ENCODE results near the gene CELA2A.
"Not testable (repeated sequence)": the region's sequence is repeated elsewhere in the genome, so short reads cannot be mapped to it uniquely, and the experiment has no call there.

The CELA2A gene

DNA sequence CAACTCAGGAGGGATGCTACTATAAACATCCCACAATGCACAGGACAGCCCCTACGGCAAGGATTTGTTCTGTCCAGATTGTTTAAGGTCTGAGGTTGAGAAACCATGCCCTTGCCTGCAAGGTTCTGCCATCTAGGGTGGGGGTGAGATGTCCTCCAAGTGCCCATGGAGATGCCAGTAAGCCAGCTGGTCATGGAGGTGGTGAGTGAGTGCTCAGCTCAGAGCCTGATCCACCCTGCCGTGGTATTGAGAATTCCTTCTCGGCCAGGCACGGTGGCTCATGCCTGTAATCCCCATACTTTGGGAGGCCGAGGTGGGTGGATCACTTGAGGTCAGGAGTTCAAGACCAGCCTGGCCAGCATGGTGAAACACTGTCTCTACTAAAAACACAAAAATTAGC is 31.6 kb upstream of the CELA2A start:
- DNase-seq (ENCODE audit: low spot score), result no peak
- FAIRE-seq, result no peak

DNA sequence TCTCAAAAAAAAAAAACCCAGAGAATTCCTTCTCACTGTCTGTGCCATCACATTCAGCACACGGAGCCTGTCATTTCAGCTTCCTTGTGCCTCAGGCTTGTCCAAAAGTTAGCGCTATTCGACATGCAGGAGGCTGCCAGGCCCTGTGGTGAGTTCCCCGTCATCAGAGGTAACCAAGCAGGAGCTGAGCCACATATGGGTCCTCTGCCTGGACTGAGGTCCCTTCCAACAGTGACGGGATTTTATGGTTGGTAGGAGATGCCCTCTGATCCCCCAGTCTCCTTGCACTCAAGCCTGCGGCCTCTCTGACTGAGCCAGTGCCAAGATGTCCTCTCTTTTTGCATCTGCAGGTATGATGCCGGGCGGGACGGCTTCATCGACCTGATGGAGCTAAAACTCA is 31.0 kb upstream of the CELA2A start:
- FAIRE-seq, result no peak

DNA sequence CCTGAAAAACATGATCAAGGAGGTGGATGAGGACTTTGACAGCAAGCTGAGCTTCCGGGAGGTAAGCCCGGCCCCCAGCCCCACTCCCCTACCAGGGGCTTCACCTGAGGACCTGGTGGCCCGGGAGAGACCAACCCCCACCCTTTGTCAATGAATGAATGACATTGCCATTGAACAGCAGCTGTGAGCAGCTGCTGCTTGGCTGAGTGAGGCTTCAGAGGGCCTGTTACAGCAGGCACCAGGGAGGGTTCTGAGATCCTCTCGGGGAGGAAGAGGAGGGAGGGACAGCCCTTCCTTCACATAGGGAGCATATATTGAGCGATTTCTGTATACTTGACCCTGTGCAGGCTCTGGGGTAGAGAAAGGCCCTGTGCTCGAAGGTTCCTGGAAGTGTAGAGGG is 30.6 kb upstream of the CELA2A start:
- FAIRE-seq (no peak), DNase-seq (ENCODE audit: low spot score) (no peak)

More for the DNA sequence above, 31.0 kb upstream of the CELA2A start:
- DNase-seq (ENCODE audit: low spot score), result no peak

DNA sequence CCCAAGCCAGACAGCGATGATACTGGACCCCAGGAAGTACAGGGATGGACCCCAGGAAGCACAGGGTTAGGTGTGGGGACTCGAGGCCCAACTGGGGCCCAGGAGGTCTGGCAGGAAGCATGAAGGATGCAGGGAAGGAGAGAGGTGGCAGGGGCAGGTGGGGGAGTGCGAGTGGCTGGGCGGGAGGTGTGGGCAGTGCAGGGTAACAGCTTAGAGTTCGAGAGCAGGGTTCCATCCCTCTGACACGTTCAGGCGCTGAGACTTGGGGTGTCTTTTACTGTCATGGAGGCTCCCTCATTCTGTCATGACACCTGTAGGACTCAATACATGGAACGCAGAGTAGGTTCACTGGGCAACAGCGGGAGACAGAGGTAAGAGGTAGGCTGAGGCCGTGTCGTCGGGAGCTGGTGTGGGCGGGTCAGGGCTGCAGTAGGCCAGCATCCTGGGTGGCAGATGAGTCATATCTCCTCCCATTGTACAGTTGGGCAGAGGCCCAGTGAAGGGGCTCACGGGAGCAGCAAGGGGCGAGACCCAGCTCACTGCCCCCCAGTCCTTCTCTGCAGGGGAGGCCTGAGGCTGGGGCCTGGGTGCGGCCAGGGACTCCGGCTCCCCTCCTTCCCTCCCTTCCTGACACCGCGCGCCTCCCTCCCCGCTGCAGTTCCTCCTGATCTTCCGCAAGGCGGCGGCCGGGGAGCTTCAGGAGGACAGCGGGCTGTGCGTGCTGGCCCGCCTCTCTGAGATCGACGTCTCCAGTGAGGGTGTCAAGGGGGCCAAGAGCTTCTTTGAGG is 29.8 kb upstream of the CELA2A start:
- DNase-seq (ENCODE audit: low spot score), result peak; percentile 72
- FAIRE-seq, result no peak

DNA sequence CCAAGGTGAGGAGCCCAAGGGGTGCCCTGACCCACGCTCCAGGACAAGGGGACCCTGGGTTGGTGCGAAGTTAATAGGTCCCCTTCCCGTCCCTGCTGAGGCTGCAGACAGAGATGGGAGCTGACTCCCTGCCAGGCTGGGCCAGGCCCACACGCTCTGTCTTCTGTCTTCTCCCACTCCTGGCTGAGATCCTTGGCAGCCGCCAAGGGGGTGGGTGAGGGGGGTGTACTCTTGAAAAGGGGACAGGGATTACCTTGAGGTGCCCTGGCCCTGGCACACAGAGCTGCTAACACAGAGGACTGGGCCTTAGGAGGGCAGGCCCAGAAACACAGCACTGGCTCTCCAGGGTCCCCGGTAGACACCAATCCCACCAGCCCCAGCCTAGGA is 29.3 kb upstream of the CELA2A start:
- no peak for FAIRE-seq
- no peak for DNase-seq (ENCODE audit: low spot score)

DNA sequence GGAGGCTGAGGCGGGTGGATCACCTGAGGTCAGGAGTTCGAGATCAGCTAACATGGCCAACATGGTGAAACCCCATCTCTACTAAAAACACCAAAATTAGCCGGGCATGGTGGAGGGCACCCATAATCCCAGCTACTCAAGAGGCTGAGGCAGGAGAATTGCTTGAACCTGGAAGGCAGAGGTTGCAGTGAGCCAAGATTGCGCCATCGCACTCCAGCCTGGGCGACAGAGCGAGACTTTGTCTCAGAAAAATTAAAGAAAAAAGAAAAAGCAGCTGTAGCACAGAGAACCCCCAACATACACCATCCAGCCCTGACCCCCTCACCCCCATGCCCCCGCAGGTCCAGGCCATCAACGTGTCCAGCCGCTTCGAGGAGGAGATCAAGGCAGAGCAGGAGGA is 28.3 kb upstream of the CELA2A start:
- not testable (repeated sequence) for FAIRE-seq; DNase-seq (ENCODE audit: low spot score)

DNA sequence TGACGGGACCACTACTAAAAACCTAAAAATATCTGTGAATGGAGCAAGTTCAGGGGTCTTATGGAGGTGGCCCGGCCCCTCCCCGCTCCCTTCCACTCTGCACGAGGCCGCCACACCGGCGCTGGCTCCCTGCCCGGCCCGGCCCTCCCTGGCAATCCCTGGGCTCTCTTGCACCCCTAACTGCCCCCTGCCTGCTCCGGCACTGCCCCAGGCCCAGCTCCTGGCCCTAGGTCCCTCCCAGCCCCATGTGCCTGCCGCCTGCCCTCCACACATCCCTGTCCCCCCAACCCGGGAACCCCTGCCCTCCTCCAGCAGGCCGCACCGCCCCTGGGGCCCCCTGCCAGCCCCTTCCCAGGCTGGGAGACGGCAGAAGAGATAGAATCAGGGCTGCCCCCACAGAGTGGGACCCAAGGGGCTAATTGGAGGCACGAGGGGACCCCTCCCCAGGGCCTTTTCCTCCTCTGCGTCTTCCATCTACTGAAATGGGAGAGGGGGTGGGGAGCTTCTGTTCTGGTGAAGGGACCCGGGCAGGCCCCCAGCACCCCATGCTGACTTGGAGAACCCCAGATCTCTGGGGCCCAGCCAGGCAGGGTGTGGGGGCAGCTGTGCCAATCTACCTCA is 27.6 kb upstream of the CELA2A start:
- FAIRE-seq, result no peak
- DNase-seq (ENCODE audit: low spot score), result no peak

DNA sequence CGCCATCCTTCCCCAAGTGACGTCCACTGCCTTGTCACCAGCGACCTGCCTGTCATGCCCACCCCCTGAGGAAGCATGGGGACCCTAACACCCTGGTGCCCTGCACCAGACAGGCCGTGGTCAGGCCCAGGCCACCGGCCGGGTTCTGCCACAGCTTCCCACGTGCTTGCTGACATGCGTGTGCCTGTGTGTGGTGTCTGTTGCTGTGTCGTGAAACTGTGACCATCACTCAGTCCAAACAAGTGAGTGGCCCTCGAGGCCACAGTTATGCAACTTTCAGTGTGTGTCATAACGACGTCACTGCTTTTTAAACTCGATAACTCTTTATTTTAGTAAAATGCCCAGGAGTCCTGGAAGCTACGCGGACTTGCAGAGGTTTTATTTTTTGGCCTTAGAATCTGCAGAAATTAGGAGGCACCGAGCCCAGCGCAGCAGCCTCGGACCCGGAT is 26.8 kb upstream of the CELA2A start:
- FAIRE-seq, result no peak
- no peak for DNase-seq (ENCODE audit: low spot score)

DNA sequence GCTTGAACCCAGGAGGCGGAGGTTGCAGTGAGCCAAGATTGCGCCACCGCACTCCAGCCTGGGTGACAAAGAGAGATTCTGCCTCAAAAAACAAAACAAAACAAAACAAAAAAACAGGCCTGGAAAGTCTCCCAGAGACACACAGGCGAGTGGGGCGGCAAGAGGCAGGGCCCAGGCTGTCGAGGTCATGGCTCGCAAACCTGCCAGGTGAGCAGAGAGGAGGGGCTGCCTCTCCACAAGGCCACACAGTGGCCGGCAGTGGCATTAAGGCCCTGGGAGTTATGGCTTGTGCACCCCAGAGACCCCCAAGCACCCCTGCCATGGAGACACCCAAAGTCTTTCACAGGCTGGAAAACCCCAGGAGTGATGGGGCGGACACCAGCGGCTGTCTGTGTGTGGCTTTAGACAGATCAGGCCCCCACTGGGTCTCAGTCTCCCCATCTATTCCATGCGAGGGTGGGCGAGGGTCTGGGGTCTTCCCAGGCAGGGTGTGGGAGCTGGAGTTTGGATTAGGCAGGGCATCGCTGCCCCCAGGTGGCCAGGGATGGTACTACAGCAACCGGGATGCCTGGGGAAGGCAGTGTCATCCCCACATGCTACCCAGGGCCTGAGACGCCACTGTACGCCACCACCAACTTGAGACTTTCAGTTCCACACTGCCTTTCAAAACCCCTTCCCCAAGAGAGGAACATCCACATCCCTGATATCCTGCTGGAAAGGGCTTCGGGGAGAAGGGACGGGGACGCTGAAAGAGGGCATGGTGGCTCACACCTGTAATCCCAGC is 25.6 kb upstream of the CELA2A start:
- FAIRE-seq, result no peak
- DNase-seq (ENCODE audit: low spot score), result peak; percentile 76

DNA sequence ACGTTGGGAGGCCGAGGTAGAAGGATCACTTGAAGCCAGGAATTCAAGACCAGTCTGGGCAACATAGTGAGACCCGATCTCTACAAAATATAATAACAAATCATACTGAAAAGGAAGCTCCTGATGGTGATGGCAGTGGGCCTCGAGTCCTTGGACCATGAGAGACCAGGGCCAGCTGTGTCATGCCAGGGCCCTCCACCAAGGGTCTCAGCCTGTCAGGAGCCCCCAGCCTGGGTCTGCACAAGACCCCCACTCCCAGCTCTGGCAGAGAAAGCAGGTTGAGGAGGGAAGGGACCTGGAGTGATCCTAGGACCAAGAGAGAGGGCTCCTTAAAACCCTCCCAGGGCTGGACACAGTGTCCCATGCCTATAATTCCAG is 25.0 kb upstream of the CELA2A start:
- no peak for FAIRE-seq
- no peak for DNase-seq (ENCODE audit: low spot score)

DNA sequence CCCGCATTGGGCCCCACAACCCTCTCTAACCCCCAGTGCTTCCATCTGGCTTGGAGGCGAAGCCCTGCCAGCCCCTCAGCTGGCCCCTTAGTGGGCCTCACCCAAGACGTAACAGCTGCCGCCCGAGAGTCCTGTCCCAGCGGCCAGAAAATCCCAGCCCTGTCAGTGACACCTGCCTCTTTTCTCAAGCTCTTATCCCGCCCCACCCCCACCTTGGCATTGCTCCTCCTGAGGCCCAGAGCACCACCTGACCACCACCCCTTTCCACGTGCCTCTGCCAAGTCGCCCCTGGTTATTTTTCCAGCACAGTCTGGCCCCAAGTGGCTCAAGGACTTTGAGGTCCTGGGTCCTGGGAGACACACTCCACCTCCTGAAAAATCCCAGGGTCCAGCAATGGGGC is 24.2 kb upstream of the CELA2A start:
- DNase-seq (ENCODE audit: low spot score), result no peak

DNA sequence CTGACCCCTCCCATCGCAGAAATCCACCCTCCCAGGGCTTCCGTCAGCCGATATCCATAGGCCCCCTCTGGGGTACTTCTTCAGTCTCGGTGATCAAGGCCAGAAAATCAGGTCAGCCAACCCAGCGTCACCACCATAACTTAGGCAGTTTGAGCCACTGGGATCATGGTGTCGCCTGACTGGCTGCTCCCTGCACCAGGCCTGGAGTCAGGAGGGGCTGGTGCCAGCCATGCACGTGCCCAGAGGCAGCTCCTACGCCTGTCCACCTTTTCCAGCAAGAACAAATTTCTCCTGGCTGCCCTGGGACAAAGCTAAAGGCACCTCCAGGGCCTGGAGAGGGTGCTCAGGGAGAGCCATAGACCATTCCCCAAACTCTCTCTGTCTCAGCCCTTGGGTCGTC is 23.1 kb upstream of the CELA2A start:
- no peak for DNase-seq (ENCODE audit: low spot score)
- no peak for FAIRE-seq

More for the DNA sequence above, 24.2 kb upstream of the CELA2A start:
- FAIRE-seq, result no peak

DNA sequence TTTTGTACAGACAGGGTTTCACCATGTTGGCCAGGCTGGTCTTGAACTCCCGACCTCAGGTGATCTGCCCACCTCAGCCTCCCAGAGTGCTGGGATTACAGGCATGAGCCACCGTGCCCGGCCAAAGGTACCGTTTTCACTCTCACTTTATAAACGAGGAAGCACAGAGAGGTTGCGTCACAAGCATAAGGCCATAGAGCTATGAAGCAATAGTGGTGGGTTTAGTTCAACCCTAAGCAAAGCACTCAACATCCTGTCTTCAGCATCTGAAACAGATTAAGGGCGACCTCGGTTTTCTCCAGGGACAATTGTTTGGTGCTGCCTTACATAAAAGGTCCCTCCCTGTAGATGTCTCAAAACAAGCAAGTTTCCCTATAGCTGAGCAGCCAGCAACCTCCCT is 21.8 kb upstream of the CELA2A start:
- DNase-seq (ENCODE audit: low spot score); FAIRE-seq: not testable (repeated sequence)

DNA sequence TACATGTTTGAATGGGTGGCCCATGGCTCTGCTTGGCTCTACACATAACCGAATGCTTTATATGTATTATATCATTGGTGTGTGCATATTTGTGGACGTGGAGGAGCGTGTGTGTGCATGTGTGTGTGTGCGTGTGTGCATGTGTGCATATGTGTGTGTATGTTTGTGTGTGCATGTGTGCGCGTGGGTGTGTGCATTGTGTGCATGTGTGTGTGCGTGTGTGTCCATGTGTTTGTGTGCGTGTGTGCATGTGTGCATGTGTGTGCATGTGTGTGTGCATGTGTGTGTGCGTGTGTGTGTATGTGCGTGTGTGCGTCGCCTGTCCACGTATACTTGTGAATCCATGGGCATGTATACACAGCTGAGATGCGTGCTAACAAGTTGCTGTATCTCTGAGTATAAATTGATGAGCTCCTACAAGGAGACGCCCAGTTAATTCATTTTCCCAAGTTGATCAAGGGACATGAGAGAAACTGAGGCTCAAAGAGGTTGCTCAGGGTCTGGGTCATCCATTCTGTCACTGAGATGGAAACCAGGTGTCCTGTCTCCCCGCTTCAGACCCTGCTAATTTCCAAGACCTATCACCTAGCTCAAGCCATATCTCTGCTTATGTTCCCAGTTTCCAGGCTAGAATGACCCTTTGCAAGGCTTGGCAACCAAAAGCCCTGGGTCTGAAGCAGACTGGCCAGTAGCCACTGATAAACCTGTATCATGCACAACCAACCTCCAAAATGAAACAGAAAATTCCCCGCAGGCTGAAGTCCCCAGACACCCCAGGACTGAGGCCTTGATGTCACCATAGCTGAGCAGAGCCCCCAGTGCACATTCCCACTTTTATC is 21.1 kb upstream of the CELA2A start:
- peak; percentile 86 for FAIRE-seq
- no peak for DNase-seq (ENCODE audit: low spot score)

DNA sequence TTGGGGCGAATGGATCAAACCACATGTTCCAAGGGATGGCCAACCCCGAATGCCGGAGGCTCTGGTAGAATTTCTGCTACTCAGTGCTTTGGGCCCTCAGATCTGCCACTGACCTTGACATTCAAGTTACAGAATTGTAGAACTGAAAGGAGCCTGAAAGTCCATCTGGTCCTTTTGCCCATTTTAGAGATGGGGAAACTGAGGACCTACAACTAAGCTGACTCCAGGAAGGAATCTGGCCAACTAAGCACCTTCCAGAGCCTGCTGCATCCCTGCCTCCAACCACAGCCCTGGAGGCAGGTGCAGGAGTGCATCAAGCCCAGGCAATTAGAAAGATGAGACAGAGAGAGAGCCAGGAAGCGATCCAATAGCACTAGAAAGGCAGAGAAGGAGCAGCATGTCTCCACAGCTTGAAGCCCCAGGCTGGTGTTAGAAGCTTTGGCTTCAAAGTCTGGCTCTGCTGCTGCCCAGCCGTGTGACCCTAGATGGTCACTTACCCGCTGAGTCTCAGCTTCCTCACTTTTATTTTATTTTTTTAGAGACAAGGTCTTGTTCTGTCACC is 19.6 kb upstream of the CELA2A start:
- no peak for FAIRE-seq

DNA sequence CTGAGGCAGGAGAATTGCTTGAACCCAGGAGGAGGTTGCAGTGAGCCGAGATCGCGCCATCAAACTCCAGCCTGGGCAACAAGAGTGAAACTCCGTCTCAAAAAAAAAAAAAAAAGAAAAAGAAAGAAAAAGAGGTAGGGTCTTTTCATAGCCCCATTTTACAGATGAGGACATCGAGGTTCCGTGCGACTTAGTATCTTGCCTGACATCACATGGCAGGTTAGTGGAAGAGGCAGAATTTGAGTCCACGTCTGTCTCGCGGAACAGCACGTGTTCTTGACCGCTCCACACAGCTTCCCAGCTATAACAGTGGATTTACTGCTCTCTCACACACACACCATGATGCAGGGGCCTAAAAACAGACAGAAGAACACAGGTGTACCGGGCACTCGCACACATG is 17.2 kb upstream of the CELA2A start:
- DNase-seq (ENCODE audit: low spot score), result no peak
- no peak for FAIRE-seq

More for the DNA sequence above, 19.6 kb upstream of the CELA2A start:
- DNase-seq (ENCODE audit: low spot score), result no peak

DNA sequence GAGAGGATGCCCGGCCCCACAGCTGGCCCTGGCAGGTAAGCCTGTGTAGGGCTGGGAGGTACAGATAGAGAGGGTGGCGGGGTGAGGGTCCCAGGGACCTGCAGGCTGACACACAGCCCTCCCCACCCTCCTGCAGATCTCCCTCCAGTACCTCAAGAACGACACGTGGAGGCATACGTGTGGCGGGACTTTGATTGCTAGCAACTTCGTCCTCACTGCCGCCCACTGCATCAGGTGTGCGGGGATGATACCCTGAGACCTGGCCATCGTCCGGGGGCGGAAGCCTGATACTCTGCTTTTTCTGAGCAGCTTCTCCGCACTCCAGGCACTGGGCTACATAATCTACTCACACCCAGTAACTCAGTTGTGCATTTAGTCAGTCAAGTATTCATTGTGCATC is 16.2 kb upstream of the CELA2A start:
- DNase-seq (ENCODE audit: low spot score), result no peak
- FAIRE-seq, result no peak

DNA sequence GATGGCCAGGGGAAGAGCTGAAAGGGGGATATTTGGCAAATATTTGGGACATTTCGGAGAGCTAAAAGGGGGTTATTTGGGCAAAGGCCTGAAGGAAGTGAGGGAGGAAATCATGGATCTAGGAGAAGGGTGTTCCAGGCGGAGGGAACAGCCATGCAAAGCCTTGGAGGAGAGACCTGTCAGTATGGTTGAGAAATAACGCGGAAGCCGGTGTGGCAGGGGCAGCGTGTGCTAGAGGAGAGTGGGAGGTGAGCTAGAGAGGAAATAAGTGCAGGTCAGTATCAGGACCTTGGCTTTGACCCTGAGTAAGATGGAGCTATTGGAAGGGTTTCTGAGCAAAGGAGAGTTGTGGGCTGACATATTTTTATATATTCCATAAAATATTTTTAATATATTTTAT is 15.3 kb upstream of the CELA2A start:
- no peak for DNase-seq (ENCODE audit: low spot score)
- no peak for FAIRE-seq

DNA sequence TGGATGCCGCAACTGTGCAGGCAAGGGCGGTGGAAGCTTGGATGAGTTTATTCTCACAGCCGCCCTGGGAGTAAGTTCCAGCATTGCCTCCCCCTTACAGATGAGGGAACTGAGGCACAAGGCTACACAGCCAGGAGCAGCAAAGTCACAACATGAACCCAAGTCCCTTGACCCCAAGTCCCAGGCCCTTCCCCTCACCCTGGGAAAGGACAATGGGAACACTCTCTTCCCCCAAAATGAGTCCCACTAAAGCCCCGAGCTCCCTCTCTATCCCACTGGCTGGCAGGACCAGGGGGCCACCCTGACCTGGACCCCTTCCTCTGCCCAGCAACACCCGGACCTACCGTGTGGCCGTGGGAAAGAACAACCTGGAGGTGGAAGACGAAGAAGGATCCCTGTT is 14.4 kb upstream of the CELA2A start:
- DNase-seq (ENCODE audit: low spot score) (no peak), FAIRE-seq (no peak)

DNA sequence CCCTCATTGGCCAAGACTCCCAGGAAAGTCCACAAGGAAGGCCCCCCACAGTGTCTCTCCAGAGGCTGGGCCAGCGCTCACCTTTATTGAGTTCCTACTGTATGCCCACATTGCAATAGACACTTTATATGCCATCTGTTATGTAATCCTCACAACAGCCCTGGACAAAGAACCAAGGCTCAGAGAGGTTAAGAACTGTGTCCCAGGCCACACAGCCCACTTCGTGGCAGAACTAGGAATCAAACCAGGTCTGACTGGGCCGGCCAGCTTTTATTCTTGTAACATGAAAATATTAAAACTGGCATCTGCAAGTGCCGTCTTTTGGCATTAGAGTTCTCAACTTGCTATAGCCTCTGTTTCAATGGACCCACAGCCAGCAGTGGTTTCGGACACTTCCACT is 13.8 kb upstream of the CELA2A start:
- DNase-seq (ENCODE audit: low spot score) (no peak), FAIRE-seq (no peak)

DNA sequence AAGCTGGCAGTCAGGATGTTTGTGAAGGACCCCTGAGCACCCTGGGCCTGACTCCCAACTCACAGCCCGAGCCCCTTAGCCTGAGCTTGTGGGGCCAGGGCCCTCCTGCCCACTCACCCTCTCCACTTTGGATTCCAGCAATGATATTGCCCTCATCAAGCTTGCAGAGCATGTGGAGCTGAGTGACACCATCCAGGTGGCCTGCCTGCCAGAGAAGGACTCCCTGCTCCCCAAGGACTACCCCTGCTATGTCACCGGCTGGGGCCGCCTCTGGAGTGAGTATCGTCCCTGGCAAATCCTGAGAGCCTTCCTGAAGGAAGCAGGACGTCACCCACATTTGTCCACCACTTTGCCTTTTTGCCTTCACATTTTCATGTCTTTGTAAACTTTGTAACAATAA is 13.3 kb upstream of the CELA2A start:
- DNase-seq (ENCODE audit: low spot score) (no peak), FAIRE-seq (no peak)

Measured in urothelium cell line (cell line).